ENCODE data around the gene LZTS3.
"Not testable (repeated sequence)": the region's sequence is repeated elsewhere in the genome, so short reads cannot be mapped to it uniquely, and the experiment has no call there.

LZTS3 gene

GRCh38 chr20:3172933-3173609 is at the start of gene LZTS3:
TSS of gene LZTS3 (minus strand) at chr20:3173549. CDS start at chr20:3167163, 6,386 bp downstream.
- peak; percentile 85 for DNase-seq

DNA sequence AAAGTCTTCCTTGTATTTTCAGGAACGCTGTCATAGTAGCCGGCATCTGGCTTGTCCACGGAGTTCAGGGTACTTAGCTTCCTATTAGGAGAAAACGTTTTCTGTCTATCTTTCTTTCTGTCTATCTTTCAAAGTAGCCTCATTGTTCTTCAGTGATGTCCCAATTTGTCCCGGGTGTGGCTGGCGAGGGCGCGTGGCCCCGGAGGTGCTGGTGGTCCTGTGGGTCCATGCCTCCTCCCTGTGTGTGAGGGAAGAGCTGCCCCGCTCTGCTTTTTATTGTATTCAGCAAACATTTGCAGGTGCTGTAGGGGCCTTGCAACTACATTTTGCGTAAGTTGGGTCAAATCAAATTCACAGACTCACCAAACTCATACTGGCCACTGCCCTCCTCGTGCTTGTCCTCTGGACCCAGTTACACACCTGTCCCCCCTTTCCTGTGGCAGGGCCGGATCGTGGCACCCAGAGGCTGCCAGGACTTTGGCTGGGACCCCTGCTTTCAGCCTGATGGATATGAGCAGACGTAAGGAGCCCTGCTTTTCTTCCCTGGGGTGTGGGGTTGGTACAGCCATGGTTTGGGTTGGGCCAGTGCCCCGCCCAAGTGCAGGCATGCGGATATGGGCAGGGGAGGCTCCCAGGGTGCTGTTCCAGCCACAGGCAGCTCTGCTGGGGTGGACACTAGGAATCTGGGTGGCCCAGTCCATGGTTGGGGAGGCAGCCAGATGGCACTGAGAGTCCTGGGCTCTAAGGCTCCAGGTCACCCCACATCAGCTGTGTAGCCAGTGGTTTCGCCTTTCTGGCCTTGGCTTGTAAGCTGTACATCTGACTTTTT is 48.3 kb upstream of the LZTS3 start:
- DNase-seq, result no peak

GRCh38 chr20:3218307-3218988 is 45.1 kb upstream of the LZTS3 start:
- DNase-seq, result peak; percentile 97

GRCh38 chr20:3215359-3215917 is 42.1 kb upstream of the LZTS3 start:
- not testable (repeated sequence) for DNase-seq

DNA sequence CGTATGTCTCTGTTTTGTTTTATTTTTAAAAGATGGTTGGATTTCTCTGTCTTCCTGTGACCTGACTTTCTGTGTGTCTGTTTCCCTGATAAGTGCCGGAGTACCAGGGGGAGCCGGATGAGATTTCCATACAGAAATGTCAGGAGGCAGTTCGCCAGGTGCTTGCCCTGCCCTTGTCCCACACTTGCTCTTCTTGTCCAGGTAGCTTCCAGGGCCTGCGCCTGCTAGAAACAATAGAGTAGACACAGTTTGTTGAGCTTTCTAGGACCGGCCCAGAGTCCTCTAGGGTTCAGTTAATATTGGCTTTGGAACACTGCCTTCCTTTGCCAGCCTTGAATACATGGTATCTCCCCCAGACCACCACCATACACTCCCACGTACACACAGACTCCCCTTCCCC is 39.9 kb upstream of the LZTS3 start:
- DNase-seq, result no peak

DNA sequence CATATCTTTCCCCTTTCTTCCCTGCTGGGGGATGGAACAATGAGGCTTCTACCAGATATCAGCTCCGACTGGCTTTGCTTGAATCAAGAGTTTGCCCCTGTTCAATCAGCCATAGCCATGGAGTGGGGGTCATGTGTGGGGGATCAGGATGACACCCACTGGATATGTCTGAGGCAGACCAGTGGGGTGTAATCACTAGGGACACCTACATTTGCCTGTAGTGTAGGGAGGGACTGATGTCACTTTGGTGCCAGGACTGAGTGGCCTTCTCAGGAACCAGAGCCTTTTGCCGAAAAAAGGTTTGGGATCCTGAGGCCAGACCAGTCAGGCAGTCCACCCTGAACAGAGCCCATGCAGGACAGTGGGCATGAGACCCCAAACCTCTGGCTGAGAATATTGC is 37.0 kb upstream of the LZTS3 start:
- DNase-seq, result no peak

DNA sequence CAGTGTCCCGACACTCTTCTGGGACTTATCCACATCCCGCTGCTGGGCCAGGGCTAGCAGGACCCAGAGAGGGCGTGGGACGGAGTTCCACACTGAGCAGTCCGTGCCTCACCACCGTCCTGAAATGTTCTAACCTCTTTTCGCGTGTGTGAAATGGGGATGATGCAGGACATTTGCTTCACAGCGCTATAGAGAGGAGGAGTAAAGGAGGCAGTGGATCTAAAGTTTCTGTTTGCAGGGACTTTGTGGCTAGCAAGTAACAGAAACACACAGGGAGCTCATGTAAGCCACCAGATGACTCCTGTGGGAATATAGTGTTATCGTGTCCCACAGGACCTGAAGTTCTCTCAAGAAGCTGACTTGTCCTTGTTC is 36.6 kb upstream of the LZTS3 start:
- no peak for DNase-seq

DNA sequence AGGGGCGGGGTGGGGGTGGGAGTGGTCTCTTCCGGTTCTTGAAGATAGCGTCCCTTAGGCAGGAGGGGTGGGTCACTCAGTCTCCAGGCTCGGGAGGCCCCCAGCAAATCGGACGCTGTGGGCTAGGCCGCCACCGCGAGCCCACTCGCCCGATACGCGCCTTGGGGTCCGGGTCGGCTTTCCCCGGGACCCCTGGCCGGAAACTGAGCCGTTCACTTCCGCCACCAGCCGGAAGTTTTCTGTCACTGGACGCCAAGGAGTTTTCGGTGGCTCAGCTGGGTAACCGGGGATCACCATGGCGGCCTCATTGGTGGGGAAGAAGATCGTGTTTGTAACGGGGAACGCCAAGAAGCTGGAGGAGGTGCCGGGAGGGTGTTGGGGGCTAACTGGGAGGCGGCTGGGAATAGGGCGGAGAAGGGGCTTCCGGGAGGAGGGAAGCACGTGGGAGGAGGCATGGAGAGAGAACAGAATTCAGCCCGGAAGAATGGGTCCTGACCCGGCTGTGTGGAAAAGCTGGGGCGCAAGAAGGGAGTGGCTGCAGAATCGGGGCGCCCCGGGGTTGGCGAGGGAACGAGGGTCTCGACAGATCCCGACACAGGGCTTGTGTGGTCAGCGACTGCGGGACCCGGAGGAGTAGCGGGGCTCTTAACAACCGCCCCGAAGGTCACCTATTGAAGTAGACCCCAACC is 36.1 kb upstream of the LZTS3 start, which contains the start of gene ITPA:
Gene ITPA, plus strand, starts transcription at position 242 of the 689 bp plus-strand sequence. Its CDS starts 54 bp downstream, at position 296.
- DNase-seq, result peak; percentile 83

DNA sequence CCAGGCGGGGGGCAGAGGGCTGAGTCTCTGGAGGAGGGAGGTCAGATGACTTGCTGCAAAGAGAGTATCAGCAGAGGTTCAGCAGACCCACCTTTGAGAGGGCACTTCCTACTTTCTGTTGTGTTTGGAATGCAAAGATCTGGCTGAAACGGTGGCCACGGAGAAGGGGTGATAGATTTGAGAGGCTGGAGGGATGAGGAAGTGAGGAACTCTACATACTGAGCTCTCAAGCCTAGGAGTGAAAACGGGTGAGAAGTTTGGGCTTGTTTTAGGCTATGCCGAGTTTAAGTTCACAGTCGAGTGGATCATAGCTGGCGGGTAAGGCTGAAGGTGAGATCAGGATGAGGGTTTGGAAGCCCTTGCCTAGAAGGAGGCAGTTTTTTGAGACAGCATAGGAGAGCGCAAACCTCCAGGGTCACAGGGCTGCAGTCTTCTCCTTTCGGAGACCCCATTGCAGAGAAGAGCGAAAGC is 35.5 kb upstream of the LZTS3 start:
- DNase-seq, result no peak

DNA sequence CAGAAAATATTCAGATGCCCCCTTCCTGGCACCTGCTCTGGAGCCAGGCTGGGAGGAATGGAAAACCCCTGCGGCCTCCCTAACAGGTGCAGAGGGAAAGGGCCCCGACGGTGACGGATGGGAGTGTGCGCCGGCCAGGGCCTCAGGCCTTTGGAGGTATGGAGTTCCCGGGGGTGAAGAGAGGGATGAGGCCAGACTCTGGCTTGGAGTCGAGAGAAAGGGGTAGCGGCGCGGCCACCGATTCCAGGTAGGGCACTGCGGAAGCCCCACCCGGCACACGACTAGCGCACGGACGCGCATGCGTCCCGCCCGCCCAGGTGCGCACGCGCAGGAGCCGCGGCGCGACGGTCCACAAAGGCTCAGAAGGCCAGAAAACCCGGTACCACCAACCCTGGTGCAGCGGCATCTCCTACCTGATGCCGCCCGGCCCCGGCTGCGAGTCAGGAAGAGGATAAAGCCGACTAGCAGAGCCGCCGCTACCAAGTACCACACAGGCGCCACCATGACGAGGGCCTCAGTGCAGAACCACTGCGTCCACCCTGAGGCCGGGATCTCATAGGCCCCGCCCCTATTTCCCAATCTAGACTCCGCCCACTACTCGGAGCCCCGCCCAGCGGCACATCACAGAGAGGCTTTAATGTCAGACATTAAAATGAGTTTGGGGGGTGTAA is 30.9 kb upstream of the LZTS3 start, which contains the start of gene DDRGK1:
Gene DDRGK1, minus strand, starts transcription at position 559 of the 671 bp plus-strand sequence. Its CDS starts 55 bp downstream, at position 504.
- DNase-seq, result peak; percentile 97

- peak; percentile 74 for DNase-seq
These were observed 30.2 kb upstream of the LZTS3 start for GRCh38 chr20:3203315-3204123.

DNA sequence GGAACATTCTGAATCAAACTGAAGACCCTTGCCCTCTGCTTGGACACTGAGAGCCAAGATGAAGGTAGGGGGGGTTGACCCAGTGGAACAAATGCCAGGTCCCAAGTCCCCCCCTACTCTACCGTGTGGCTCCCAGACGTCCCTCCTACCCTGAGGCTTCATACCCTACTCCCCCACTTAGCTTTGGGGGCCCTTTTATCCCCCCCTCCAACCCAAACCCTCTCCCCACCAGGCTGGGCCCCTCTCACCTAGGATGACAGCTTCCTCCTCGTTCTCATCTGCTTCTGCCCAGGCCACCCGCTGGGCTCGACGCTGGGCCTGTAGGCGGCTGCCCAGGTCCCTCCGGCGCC is 29.6 kb upstream of the LZTS3 start:
- DNase-seq, result no peak

GRCh38 chr20:3199976-3200755 is 26.8 kb upstream of the LZTS3 start:
- no peak for DNase-seq

- no peak for DNase-seq
These were observed 25.9 kb upstream of the LZTS3 start for GRCh38 chr20:3199206-3199605.

DNA sequence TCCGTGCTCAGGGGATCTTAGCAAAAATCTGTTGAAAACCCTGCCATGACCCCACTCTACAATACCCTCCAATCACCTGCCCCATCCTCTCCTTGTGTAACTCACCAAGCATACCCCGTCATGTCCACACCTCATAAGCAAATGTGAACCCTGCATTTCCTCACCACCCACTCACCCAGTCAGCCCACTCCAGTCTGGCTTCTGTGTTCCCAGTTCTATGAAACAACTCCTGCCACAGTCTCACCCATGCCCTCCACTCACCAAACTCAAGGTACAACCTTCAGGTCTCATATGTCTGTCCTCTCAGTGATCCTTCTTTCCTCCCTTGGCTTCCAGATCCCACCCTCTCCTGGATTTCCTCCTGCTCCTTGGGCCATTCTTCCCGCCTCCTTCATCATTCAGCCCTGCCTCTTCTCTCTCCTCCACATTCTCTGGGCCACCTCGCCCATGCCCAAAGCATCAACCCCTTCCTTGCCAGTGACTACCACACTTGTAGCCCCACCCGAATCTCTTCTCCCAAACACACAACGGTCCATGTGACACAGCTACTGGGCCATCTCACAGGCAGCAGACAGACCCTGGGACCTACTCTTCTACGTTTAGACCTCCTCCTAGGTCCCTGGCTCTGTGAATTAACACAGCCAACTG is 22.4 kb upstream of the LZTS3 start:
- no peak for DNase-seq

DNA sequence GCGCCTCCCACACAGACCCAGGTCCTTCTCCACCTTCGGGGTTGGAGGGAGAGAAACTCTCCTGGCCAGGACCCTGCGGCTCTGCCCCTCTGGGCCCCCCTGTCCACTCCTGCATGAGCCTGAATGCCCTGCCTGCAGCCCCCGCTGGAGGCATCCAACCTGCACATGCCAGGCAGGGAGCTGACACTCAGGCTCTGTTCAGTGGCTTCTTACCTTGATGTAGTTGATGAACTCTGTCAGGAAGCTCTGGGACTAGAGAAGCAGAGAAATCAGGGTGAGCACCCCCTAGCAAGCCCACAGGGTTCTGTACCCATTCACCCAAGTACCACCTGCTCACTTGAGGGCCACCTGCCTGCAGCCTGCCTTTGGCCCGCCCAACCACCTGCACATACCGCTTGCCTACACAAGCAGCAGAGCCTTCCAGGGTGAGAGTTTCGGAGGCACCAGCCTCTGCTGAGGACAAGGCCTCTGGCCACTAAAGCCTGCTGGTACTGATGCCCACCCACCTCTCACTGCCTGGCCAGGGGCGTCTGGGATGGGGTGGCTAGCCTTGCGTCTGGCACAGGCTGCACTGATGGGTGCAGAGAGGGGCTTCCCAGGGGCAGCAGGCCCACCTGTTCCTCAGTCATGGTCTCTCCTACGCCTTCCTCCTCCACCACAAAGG is 21.4 kb upstream of the LZTS3 start:
- no peak for DNase-seq

DNA sequence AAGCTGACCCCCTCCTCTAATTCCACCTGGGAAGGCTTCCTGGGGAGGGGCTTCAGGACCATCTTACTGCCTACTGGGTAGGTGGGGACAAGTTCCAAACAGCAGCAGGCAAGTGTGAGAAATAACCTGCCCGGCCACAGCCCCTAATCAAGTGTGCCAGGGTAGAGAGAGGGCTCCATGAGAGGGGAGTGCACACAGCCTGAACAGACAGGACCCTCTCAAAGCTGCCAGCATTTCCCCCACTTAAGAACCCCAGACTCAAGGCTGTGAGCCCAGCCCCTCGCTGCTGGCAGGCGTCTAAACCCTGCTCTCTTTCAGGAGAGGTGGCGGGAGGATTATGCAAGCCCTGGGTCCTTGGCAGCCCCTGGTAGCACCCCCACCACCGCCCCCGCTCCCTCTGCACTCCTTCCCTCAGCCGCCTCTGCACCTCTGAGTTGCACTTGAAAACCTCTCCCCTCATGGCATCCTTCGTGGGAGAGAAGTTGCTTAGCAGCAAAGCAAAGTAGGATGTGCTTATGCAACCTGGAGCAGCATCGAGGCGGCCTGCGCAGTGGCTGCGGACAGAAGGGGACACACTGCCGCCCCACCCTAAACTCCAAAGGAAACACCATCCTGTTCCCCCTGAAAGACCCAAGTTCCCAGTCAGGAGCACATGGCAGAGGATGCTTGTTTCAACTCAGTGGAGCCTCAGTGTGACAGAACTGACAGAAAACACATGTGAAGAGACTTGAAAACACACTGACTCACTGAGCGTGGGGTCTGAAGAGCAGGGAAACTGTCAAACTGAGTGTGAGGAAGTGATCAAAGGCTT is 20.7 kb upstream of the LZTS3 start:
- DNase-seq, result no peak
